Loucy (cell line): ENCODE measurements around the gene IREB2.
"Not testable (repeated sequence)": the region's sequence is repeated elsewhere in the genome, so short reads cannot be mapped to it uniquely, and the experiment has no call there.

ENCODE experiments used
- H2AFZ ChIP-seq: fragments of 200-600 bp; sonication (generic); 2 replicates; pipeline ENCODE4 v1.6.0; 2016; ENCODE audit warnings: antibody characterized with exemption, mild to moderate bottlenecking, low read length, moderate library complexity
- H3F3A ChIP-seq: fragments of 200-600 bp; 2 replicates; pipeline ENCODE4 v1.6.0; 2016; ENCODE audit warnings: antibody characterized with exemption, low read depth, mild to moderate bottlenecking
- H3K27me3 ChIP-seq: fragments of 200-600 bp; sonication (generic); 2 replicates; pipeline ENCODE4 v1.6.1; 2014; ENCODE audit warnings: low read length, mild to moderate bottlenecking; ENCODE audit not compliant: insufficient read depth, poor library complexity, severe bottlenecking
- H3K36me3 ChIP-seq: fragments of 200-600 bp; sonication (generic); 2 replicates; pipeline ENCODE4 v1.6.1; 2016; ENCODE audit warnings: low read length; ENCODE audit not compliant: insufficient read depth
- H3K4me1 ChIP-seq: fragments of 200-600 bp; sonication (generic); 2 replicates; pipeline ENCODE4 v1.5.1; 2014; ENCODE audit warnings: low read length, mild to moderate bottlenecking; ENCODE audit not compliant: insufficient read depth, poor library complexity, severe bottlenecking
- H3K4me2 ChIP-seq: fragments of 200-600 bp; sonication (generic); 2 replicates; pipeline ENCODE4 v1.6.0; 2014; ENCODE audit warnings: antibody characterized with exemption, low read length, low read depth, mild to moderate bottlenecking; ENCODE audit not compliant: poor library complexity, severe bottlenecking
- H3K4me3 ChIP-seq: fragments of 200-600 bp; sonication (generic); 2 replicates; pipeline ENCODE4 v1.5.1; 2014; ENCODE audit warnings: low read length, mild to moderate bottlenecking, mixed read lengths; ENCODE audit not compliant: poor library complexity, severe bottlenecking
- H3K79me2 ChIP-seq: fragments of 200-600 bp; sonication (generic); 2 replicates; pipeline ENCODE4 v1.6.1; 2014; ENCODE audit warnings: low read length; ENCODE audit not compliant: insufficient read depth
- H3K9ac ChIP-seq: fragments of 200-600 bp; sonication (generic); 2 replicates; pipeline ENCODE4 v1.6.0; 2014; ENCODE audit warnings: mild to moderate bottlenecking, low read depth, low read length, moderate library complexity; ENCODE audit not compliant: poor library complexity, severe bottlenecking
- H3K9me2 ChIP-seq: fragments of 200-600 bp; sonication (generic); replicated peaks from 2 replicates; pipeline ENCODE4 v1.6.1; 2016; ENCODE audit warnings: low read depth, low read length, mixed read lengths
- H3K9me3 ChIP-seq: fragments of 200-600 bp; sonication (generic); 2 replicates; pipeline ENCODE4 v1.6.1; 2014; ENCODE audit warnings: mild to moderate bottlenecking, antibody characterized with exemption, low read length, low read depth; ENCODE audit not compliant: insufficient read depth
- H4K20me1 ChIP-seq: fragments of 200-600 bp; sonication (generic); 2 replicates; pipeline ENCODE4 v1.6.0; 2014; ENCODE audit warnings: antibody characterized with exemption, low read length, mild to moderate bottlenecking; ENCODE audit not compliant: insufficient read depth, poor library complexity, severe bottlenecking
- CTCF ChIP-seq: fragments of 200-600 bp; sonication (generic); conservative IDR thresholded peaks from 2 replicates; pipeline ENCODE4 v1.5.1; 2014; ENCODE audit warnings: mild to moderate bottlenecking, antibody characterized with exemption, low read length
- EZH2phosphoT487 ChIP-seq: fragments of 200-600 bp; IDR thresholded peaks from 2 replicates; pipeline ENCODE4 v1.6.1; 2018; ENCODE audit warnings: antibody characterized with exemption, mild to moderate bottlenecking, moderate library complexity, borderline replicate concordance

Gene IREB2

GRCh38 chr15:78434134-78434533 lies 3.9 kb upstream of the IREB2 start:
- Histone ChIP-seq H3F3A (no peaks in the 10 kb centered on the region), H3K27me3 (peaks cover 4% of the 10 kb centered on the region), H3K4me3 (no peak overlapping the region), H3K9me3 (no peaks in the 10 kb centered on the region), H3K36me3 (no peaks in the 10 kb centered on the region), H3K4me2 (no peak overlapping the region), H3K79me2 (peaks cover 11% of the 10 kb centered on the region), H3K9me2 (no peaks in the 10 kb centered on the region), H4K20me1 (peaks cover 9% of the 10 kb centered on the region), H2AFZ (no peak overlapping the region), H3K4me1 (peaks cover 2% of the 10 kb centered on the region), H3K9ac (no peak overlapping the region)
- TF ChIP-seq EZH2phosphoT487 (no peak), CTCF (no peak)

GRCh38 chr15:78434711-78435110 lies 3.3 kb upstream of the IREB2 start:
- not testable (repeated sequence) for H3F3A ChIP-seq, H2AFZ ChIP-seq, H3K36me3 ChIP-seq, H3K4me1 ChIP-seq, H3K27me3 ChIP-seq, H3K9ac ChIP-seq, H3K9me2 ChIP-seq, H3K4me3 ChIP-seq, H3K4me2 ChIP-seq, H3K9me3 ChIP-seq
- peaks cover 16% of the 10 kb centered on the region for H3K79me2 ChIP-seq
- H4K20me1 ChIP-seq: peaks cover 14% of the 10 kb centered on the region

- peak overlapping the region; percentile 79 for H3K4me2 ChIP-seq
- peaks cover 4% of the 10 kb centered on the region for H3K27me3 ChIP-seq
- H3K9me2 ChIP-seq: no peaks in the 10 kb centered on the region
- peaks cover 42% of the 10 kb centered on the region for H3K79me2 ChIP-seq
- TF ChIP-seq EZH2phosphoT487 (no peak), CTCF (no peak)
- peak overlapping the region; percentile 97 for H3K9ac ChIP-seq
- no peaks in the 10 kb centered on the region for H3K9me3 ChIP-seq
- H3K36me3 ChIP-seq: peaks cover 6% of the 10 kb centered on the region; the same call in 1 of the 2 replicates
- H2AFZ ChIP-seq: peak overlapping the region; percentile 96
- peaks cover 38% of the 10 kb centered on the region for H4K20me1 ChIP-seq
- peaks cover 26% of the 10 kb centered on the region for H3K4me1 ChIP-seq
- H3F3A ChIP-seq: no peaks in the 10 kb centered on the region
- H3K4me3 ChIP-seq: peak overlapping the region; percentile 92
Measured at GRCh38 chr15:78437107-78437761, 782 bp upstream of the IREB2 start.

GRCh38 chr15:78438619-78439285 lies 736 bp downstream of the IREB2 start:
- Histone ChIP-seq H2AFZ (peak overlapping the region; percentile 81; the same call in 1 of the 2 replicates), H3K4me2 (peak overlapping the region; percentile 85), H3K9ac (peak overlapping the region; percentile 97), H3K79me2 (peaks cover 57% of the 10 kb centered on the region), H3K36me3 (peaks cover 15% of the 10 kb centered on the region; the same call in 1 of the 2 replicates), H3K4me1 (peaks cover 40% of the 10 kb centered on the region), H3F3A (no peaks in the 10 kb centered on the region), H4K20me1 (peaks cover 52% of the 10 kb centered on the region), H3K9me3 (no peaks in the 10 kb centered on the region), H3K4me3 (peak overlapping the region; percentile 92), H3K9me2 (no peaks in the 10 kb centered on the region), H3K27me3 (peaks cover 4% of the 10 kb centered on the region)
- TF ChIP-seq EZH2phosphoT487: no peak
- TF ChIP-seq CTCF: peak; percentile 49
